ENCODE measurements around the gene EGFL7. TPM values are rescaled to one million over a fixed set of nuclear protein-coding genes. Genes with fewer than 3 reads are reported as not detected.

Gene EGFL7
- total and polyA plus RNA-seq, 10 of the 15 experiments (the other 5 are each of a cell fraction or from before 2014, with no cell fraction given) = 0.06 to 0.46 (median 0.19) TPM; not detected in 5

DNA sequence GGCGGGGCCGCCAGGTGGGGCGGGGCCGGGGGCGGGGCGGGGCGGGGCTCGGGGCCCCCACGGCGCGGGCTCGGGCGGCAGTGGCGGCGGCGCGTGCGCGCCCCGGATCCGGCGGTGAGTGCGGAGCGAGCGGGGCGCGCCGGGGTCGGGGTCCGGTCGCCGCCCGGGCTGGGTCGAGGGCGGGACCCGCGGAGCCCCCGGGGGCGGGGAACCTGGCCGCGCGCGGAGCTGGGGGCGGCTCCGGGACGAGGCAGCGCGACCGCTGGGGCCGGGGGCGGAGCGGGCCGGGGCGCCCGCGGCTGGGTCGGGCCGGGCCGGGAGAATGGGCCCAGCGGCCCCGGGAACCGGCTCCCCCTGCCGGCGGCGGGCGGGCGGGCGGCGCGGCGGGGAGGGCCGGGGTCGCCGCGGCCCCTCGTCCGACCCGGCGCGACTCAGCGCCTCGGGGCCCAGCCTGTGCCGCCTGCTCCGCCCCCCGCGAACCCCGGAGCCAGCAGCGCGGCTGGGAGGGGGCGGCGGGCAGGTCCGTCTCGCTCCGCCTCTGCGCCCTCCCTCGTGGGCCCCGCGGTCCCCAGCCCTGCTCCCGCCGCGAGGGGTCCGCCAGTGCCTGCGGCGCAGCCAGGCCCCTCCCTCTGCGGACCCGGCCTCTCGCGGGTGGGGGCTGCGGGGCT is 3.1 kb downstream of the EGFL7 start:
- no peak overlapping the region for H3K27ac ChIP-seq (ENCODE audit: control insufficient read depth, insufficient read depth)
- H3K27me3 ChIP-seq (replicated peaks in 1 of 2; ENCODE audit: control insufficient read depth in 2 of 2, insufficient read depth in 2 of 2, low read length in 1 of 2) = peaks cover 4 to 10% of the 10 kb centered on the region in 2 experiments; a peak in 3 of 4 replicates
- no peaks in the 10 kb centered on the region for H3K9me3 ChIP-seq (replicated peaks; ENCODE audit: control insufficient read depth, insufficient read depth, low read length)
- RAD21 ChIA-PET (ENCODE audit: unreplicated experiment) = no interaction called here
- H3K9ac ChIP-seq (ENCODE audit: control insufficient read depth, insufficient read depth, low read length) = no peak overlapping the region
- TF ChIP-seq SUZ12 (IDR thresholded peaks at IDR 0.05; ENCODE audit: unreplicated experiment) (peak; percentile 66), NR2F1 (conservative IDR thresholded peaks at IDR 0.05) (no peak)
- no peaks in the 10 kb centered on the region for H3K36me3 ChIP-seq (ENCODE audit: control insufficient read depth in 2 of 2, insufficient read depth in 2 of 2, low read length in 1 of 2)
- no peak overlapping the region for H3K4me2 ChIP-seq (ENCODE audit: control insufficient read depth, insufficient read depth)
- WGBS (ENCODE audit: insufficient coverage, insufficient replicate concordance, low lambda C conversion rate, missing lambda C conversion rate) = 2% methylated on average over 20 of the region's 109 CpGs
- FAIRE-seq (no peak), DNase-seq (ENCODE audit: low read depth, low spot score) (no peak), ATAC-seq (no peak)
- H3K4me3 ChIP-seq = no peak overlapping the region
- POLR2A ChIA-PET = no interaction called here
- CTCF ChIA-PET = no interaction called here
- H4K20me1 ChIP-seq (ENCODE audit: control insufficient read depth, insufficient read depth) = no peaks in the 10 kb centered on the region
- in situ Hi-C loops (cut with MboI) = no loop called here
- H3K4me1 ChIP-seq (ENCODE audit: control insufficient read depth, insufficient read depth, low read length) = no peaks in the 10 kb centered on the region
- no peaks in the 10 kb centered on the region for H3K79me2 ChIP-seq (ENCODE audit: control insufficient read depth, insufficient read depth, low read length)
- no TSS peak for BruUV-seq (replicated peaks)
- H2AFZ ChIP-seq (ENCODE audit: control insufficient read depth, low read depth, low read length) = no peak overlapping the region
- SMC1A ChIA-PET (ENCODE audit: uncharacterized antibody, unreplicated experiment) = no interaction called here
- intact Hi-C loops (cut with micrococcal nuclease; ENCODE audit: unreplicated experiment) = no loop called here

DNA sequence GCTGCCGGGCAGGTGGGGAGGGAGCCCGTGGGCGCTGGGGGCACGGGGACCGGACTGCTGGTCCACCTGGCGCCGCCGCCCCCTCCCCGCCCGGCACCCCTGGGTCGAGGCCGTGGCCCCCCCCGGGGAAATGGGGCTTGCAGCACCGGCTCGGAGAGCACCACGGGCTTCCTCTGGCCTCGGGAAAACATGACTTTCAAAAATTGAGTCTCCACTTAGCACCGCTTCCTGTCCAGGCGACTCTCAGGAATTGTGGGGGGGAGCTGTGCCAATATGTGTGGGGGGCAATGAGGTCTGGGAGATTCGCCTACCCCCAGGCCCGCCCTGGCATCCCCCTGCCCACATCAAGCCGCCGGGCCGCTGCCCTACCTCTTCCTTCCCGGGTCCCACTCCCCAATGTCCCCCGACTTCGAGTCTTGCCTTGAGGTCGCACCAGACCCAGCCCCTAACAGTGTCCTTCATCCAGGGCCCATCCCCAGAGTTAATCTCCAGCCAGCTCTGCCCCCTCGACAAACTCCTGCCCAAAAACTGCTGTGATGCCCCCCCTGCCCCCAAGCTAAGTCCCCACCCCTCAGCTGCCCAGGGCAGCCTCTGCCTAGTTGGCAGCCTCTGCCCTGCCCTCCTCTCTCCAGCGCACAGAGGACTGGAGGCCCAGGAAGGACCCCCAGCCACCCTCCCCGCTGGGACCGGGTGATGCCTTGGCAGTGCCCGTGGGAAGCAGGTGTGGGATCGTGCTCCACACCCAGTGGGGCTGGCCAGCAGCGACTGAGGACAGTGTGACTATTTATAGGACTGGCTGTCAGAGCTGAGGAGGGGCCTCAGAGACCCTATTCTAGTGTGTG is 3.9 kb downstream of the EGFL7 start:
- RAD21 ChIA-PET (ENCODE audit: unreplicated experiment) = interaction anchor here (0.7 kb wide), 1 partner anchor 21 kb away, joined by 4 read pairs; the partner anchor contains the start of gene AGPAT2
- Histone ChIP-seq H4K20me1 (ENCODE audit: control insufficient read depth, insufficient read depth) (no peaks in the 10 kb centered on the region), H3K36me3 (ENCODE audit: control insufficient read depth in 2 of 2, insufficient read depth in 2 of 2, low read length in 1 of 2) (no peaks in the 10 kb centered on the region), H3K4me2 (ENCODE audit: control insufficient read depth, insufficient read depth) (no peak overlapping the region), H3K27me3 (replicated peaks in 1 of 2; ENCODE audit: control insufficient read depth in 2 of 2, insufficient read depth in 2 of 2, low read length in 1 of 2) (peaks cover 4 to 7% of the 10 kb centered on the region in 2 experiments; a peak in 3 of 4 replicates), H3K4me3 (no peak overlapping the region), H3K9me3 (replicated peaks; ENCODE audit: control insufficient read depth, insufficient read depth, low read length) (no peaks in the 10 kb centered on the region), H2AFZ (ENCODE audit: control insufficient read depth, low read depth, low read length) (no peak overlapping the region), H3K9ac (ENCODE audit: control insufficient read depth, insufficient read depth, low read length) (no peak overlapping the region), H3K27ac (ENCODE audit: control insufficient read depth, insufficient read depth) (no peak overlapping the region), H3K79me2 (ENCODE audit: control insufficient read depth, insufficient read depth, low read length) (no peaks in the 10 kb centered on the region), H3K4me1 (ENCODE audit: control insufficient read depth, insufficient read depth, low read length) (no peaks in the 10 kb centered on the region)
- in situ Hi-C loops (cut with MboI) (no loop called here), intact Hi-C loops (cut with micrococcal nuclease; ENCODE audit: unreplicated experiment) (no loop called here)
- BruUV-seq (replicated peaks) = no TSS peak
- FAIRE-seq (no peak), DNase-seq (ENCODE audit: low read depth, low spot score) (no peak), ATAC-seq (no peak)
- CTCF ChIA-PET = no interaction called here
- POLR2A ChIA-PET = no interaction called here
- WGBS (ENCODE audit: insufficient coverage, insufficient replicate concordance, low lambda C conversion rate, missing lambda C conversion rate) = 17% methylated on average over 24 of the region's 35 CpGs
- SMC1A ChIA-PET (ENCODE audit: uncharacterized antibody, unreplicated experiment) = no interaction called here
- TF ChIP-seq, protein P1, sequence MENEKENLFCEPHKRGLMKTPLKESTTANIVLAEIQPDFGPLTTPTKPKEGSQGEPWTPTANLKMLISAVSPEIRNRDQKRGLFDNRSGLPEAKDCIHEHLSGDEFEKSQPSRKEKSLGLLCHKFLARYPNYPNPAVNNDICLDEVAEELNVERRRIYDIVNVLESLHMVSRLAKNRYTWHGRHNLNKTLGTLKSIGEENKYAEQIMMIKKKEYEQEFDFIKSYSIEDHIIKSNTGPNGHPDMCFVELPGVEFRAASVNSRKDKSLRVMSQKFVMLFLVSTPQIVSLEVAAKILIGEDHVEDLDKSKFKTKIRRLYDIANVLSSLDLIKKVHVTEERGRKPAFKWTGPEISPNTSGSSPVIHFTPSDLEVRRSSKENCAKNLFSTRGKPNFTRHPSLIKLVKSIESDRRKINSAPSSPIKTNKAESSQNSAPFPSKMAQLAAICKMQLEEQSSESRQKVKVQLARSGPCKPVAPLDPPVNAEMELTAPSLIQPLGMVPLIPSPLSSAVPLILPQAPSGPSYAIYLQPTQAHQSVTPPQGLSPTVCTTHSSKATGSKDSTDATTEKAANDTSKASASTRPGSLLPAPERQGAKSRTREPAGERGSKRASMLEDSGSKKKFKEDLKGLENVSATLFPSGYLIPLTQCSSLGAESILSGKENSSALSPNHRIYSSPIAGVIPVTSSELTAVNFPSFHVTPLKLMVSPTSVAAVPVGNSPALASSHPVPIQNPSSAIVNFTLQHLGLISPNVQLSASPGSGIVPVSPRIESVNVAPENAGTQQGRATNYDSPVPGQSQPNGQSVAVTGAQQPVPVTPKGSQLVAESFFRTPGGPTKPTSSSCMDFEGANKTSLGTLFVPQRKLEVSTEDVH (IDR thresholded peaks at IDR 0.05; ENCODE audit: low read depth, partially characterized antibody) = no peak
- TF ChIP-seq CEBPB (IDR thresholded peaks at IDR 0.05; ENCODE audit: borderline replicate concordance in 1 of 2, low read depth in 2 of 2, low read length in 2 of 2) (no peak), SPI1 (IDR thresholded peaks at IDR 0.05; ENCODE audit: borderline replicate concordance, insufficient read depth, low read depth, low read length) (no peak), FOS (IDR thresholded peaks at IDR 0.05; ENCODE audit: borderline replicate concordance, extremely low read depth, insufficient read length) (no peak), MTA3 (IDR thresholded peaks at IDR 0.05; ENCODE audit: borderline replicate concordance, low read length) (no peak), SIN3A (IDR thresholded peaks at IDR 0.05; ENCODE audit: low read depth, low read length) (no peak), CBX3 (IDR thresholded peaks at IDR 0.05; ENCODE audit: borderline replicate concordance, low read depth) (no peak), FOXM1 (IDR thresholded peaks at IDR 0.05; ENCODE audit: low read depth, low read length) (no peak), BACH1 (IDR thresholded peaks at IDR 0.05; ENCODE audit: borderline replicate concordance) (no peak)

All from GM12878 (cell line).